HG03159 (cell line): ENCODE measurements around the gene RSPO4.

Experiments
- ATAC-seq: cut with Tn5 transposase; IDR thresholded peaks from one replicate; pipeline ENCODE4 v1.9.1; 2021; ENCODE audit warnings: mild to moderate bottlenecking, moderate library complexity; ENCODE audit not compliant: unreplicated experiment

The RSPO4 gene

GRCh38 chr20:910870-911770 is 91.0 kb downstream of the RSPO4 start:
- no peak for ATAC-seq

GRCh38 chr20:910132-910869 is 91.8 kb downstream of the RSPO4 start:
- ATAC-seq, result no peak

- ATAC-seq, result no peak
Observed at GRCh38 chr20:909641-910040, 92.5 kb downstream of the RSPO4 start.
